ENCODE measurements around the gene H2BK1.

Gene H2BK1

GRCh38 chr7:151176401-151176800, 33.9 kb downstream of the H2BK1 start:
- no peak for DNase-seq (ENCODE audit: low read depth, low spot score)
- TF ChIP-seq CTCF (IDR thresholded peaks at IDR 0.05; ENCODE audit: insufficient read depth, low read length, missing control alignments): no peak
- ChIA-PET CTCF (interaction anchor here (1.2 to 5.4 kb wide), 6 partner anchors 7 to 213 kb away, joined by 3 to 32 read pairs (median 6); partner anchors contain the start of genes ASB10 and GBX1), POLR2A (no interaction called here)
- H3K4me3 ChIP-seq (ENCODE audit: low read depth, low read length): no peak overlapping the region

GRCh38 chr7:151175793-151176311, 34.4 kb downstream of the H2BK1 start:
- TF ChIP-seq CTCF (IDR thresholded peaks at IDR 0.05; ENCODE audit: insufficient read depth, low read length, missing control alignments): no peak
- DNase-seq (ENCODE audit: low read depth, low spot score): no peak
- CTCF ChIA-PET: interaction anchor here (1.1 to 4.2 kb wide), 6 partner anchors 9 to 213 kb away, joined by 4 to 19 read pairs (median 6); partner anchors contain the start of gene ASB10
- POLR2A ChIA-PET: no interaction called here
- no peak overlapping the region for H3K4me3 ChIP-seq (ENCODE audit: low read depth, low read length)

- ChIA-PET CTCF (interaction anchor here (1.0 to 4.2 kb wide), 7 partner anchors 8 to 113 kb away, joined by 3 to 19 read pairs (median 4); no protein-coding TSS in a partner anchor), POLR2A (no interaction called here)
- DNase-seq (ENCODE audit: low read depth, low spot score): no peak
- H3K4me3 ChIP-seq (ENCODE audit: low read depth, low read length): no peak overlapping the region
- TF ChIP-seq CTCF (IDR thresholded peaks at IDR 0.05; ENCODE audit: insufficient read depth, low read length, missing control alignments): no peak
These were observed 35.1 kb downstream of the H2BK1 start for GRCh38 chr7:151175047-151175792.

- ChIA-PET POLR2A (no interaction called here), CTCF (interaction anchor here (1.0 to 4.2 kb wide), 7 partner anchors 8 to 112 kb away, joined by 3 to 19 read pairs (median 4); no protein-coding TSS in a partner anchor)
- no peak overlapping the region for H3K4me3 ChIP-seq (ENCODE audit: low read depth, low read length)
- no peak for DNase-seq (ENCODE audit: low read depth, low spot score)
- TF ChIP-seq CTCF (IDR thresholded peaks at IDR 0.05; ENCODE audit: insufficient read depth, low read length, missing control alignments): no peak
These were observed 35.8 kb downstream of the H2BK1 start for GRCh38 chr7:151174246-151175046.

GRCh38 chr7:151173386-151174245, 36.7 kb downstream of the H2BK1 start:
- DNase-seq (ENCODE audit: low read depth, low spot score): no peak
- H3K4me3 ChIP-seq (ENCODE audit: low read depth, low read length): no peak overlapping the region
- TF ChIP-seq CTCF (IDR thresholded peaks at IDR 0.05; ENCODE audit: insufficient read depth, low read length, missing control alignments): no peak
- ChIA-PET POLR2A (no interaction called here), CTCF (interaction anchor here (0.6 to 1.3 kb wide), 10 partner anchors 9 to 211 kb away, joined by 3 to 8 read pairs (median 3); no protein-coding TSS in a partner anchor)

All from AG04449 (cell line).